Measurements from ENCODE around the gene AGAP9. TPM values are rescaled to one million over a fixed set of nuclear protein-coding genes. Genes with fewer than 3 reads are reported as not detected.
"Not testable (repeated sequence)": the region's sequence is repeated elsewhere in the genome, so short reads cannot be mapped to it uniquely, and the experiment has no call there.

AGAP9 gene
- total RNA-seq, 1 experiment from 2014 or later = 0.35 TPM

DNA sequence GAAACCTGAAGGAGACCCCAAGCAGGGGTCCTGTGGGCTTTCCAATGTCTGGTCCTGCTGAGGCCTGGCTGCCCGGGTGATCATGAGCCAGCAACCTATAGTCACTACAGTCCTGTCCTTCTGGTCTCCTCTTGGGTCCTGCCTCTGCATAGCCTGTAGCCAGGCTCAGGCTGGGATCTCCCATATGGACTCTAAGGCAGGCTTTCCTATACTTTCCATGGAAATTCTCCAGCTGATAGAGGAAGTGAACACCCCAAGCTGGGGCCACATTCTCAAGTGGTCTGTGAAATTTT lies 66.0 kb downstream of the AGAP9 start:
- no peak for DNase-seq (ENCODE audit: low spot score)

DNA sequence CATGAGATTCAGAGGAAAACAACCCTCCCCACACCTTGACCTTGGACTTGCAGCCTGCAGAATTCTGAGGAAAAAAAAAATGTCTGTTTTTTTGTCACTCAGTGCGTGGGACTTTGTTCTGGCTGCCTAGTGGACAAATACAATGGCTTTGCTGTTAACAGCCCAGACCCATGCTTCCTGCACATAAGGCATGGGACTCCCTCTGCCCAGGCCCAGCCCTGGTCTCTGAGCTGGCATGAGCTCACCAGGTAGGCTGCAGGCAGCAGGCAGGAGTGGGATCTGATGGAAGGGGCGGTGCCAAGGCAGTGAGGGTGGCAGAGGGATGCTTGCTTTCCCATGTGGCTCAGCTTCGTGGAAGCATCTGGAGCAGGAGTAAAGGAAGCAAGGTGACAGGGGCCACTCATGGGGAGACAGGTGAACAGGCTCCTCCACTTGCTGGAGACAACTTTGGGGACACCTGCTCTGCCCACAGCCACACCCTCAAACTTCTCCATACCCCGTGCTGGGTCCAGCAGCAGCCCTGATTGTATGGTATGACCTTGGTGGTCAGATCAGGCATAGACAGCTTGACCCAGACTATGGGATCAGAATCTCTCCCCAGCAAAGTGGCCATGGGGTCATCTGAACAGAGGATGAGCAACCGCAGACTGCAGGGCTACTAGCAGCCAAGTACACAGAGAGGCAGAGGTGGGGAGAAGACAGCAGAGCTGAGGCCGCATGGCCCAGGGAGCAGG lies 66.5 kb downstream of the AGAP9 start:
- DNase-seq (ENCODE audit: low spot score) = no peak

GRCh38 chr10:47456079-47456785 lies 67.2 kb downstream of the AGAP9 start:
- no peak for DNase-seq (ENCODE audit: low spot score)

- not testable (repeated sequence) for DNase-seq (ENCODE audit: low spot score)
Observed at GRCh38 chr10:47455350-47456078, 67.9 kb downstream of the AGAP9 start.

GRCh38 chr10:47454780-47455058 lies 68.7 kb downstream of the AGAP9 start:
- no peak for DNase-seq (ENCODE audit: low spot score)

GRCh38 chr10:47454008-47454779 lies 69.2 kb downstream of the AGAP9 start:
- no peak for DNase-seq (ENCODE audit: low spot score)

DNA sequence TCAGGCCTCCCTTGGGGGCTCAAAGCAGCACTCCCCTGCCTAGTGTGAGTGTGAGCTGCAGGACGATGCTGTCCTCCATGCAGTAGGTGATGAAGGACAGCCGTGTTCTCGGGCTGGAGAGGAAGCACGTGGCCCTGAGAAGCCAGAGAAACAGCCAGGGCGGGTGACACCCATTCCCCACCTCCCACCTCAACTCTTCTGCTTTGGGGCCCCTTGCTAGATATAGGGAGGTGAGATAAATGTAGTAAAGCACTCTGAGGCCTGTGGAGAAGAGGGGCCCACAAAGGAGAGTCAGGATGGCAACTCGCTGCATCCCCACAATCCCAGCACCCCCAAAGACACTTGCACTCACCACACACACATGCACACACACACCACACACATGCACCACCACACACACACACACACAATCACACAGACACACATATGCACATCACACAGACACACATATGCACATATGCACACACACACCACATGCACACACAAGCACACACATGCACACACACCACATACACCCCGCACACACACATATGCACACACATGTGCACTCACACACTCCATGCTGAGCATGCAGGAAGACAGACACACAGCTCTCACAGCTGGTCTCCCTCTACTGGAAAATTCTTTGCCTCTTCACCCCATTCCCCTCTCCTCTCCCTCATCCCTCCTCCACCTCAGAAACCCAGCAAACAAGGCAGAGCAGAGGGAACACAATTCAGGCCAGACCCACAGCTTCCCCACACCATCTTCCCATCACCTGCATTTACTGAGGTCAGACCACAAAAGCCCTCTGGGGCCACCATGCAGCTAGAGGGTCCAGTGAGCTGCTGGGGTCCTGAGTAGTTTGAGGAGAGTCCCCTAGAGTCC lies 70.1 kb downstream of the AGAP9 start:
- no peak for DNase-seq (ENCODE audit: low spot score)

- no peak for DNase-seq (ENCODE audit: low spot score)
Observed at GRCh38 chr10:47452495-47453140, 70.8 kb downstream of the AGAP9 start.

- DNase-seq (ENCODE audit: low spot score) = no peak
Observed at GRCh38 chr10:47451998-47452494, 71.4 kb downstream of the AGAP9 start.

Other genes with a start within 250 kb of the AGAP9 start
- gene GDF10, start 223.4 kb downstream of the AGAP9 start, total RNA-seq (2014; rRNA removed; shearing (Covaris generic)) = not detected in 2 replicates
- gene GDF2, start 201.2 kb downstream of the AGAP9 start, total RNA-seq (2014; rRNA removed; shearing (Covaris generic)) = not detected in 2 replicates
- gene RBP3, start 175.3 kb downstream of the AGAP9 start, total RNA-seq (2014; rRNA removed; shearing (Covaris generic)) = not detected in 2 replicates
- gene ZNF488, start 139.3 kb downstream of the AGAP9 start, total RNA-seq (2014; rRNA removed; shearing (Covaris generic)) = 0.53 and 1.0 TPM in 2 replicates
- gene ANXA8, start 39.5 kb downstream of the AGAP9 start, total RNA-seq (2014; rRNA removed; shearing (Covaris generic)) = 0.17 and 0.55 TPM in 2 replicates
- gene FAM25G, start 31.9 kb downstream of the AGAP9 start, total RNA-seq (2014; rRNA removed; shearing (Covaris generic)) = not detected in 2 replicates
- 2.2 and 2.7 TPM in 2 replicates for gene SYT15B, start 240.0 kb upstream of the AGAP9 start, total RNA-seq (2014; rRNA removed; shearing (Covaris generic))

Measured in H4 (cell line).